K562 (cell line): ENCODE measurements around the gene STUB1. TPM values are rescaled to one million over a fixed set of nuclear protein-coding genes. Genes with fewer than 3 reads are reported as not detected.
A peak's percentile ranks its signal among the peaks of the same experiment; 100 is the strongest.

ENCODE experiments used
- ATAC-seq: fragments of 200-7000 bp; cut with Tn5 transposase; 3 replicates; pipeline ENCODE4 v1.9.1; 2020; ENCODE audit warnings: moderate library complexity
- BruUV-seq: library from RNA; stranded (reverse); fragments of 400-500 nt; replicated peaks from 2 replicates; lab custom pipeline; 2021; lab: Mats Ljungman, UMichigan
- CTCF ChIA-PET: fragments of 300-600 bp; formaldehyde crosslinking; extraction: SDS; loops from one replicate; lab custom pipeline; 2021; ENCODE audit warnings: low intra/inter-chr PET ratio; lab: Yijun Ruan, JAX
- POLR2A ChIA-PET: fragments of 300-600, 350-650 bp; sonication (Branson Sonifier 250); formaldehyde crosslinking; extraction: SDS; loops from one replicate; lab custom pipeline; 2021; ENCODE audit warnings: antibody characterized with exemption, inconsistent platforms; lab: Yijun Ruan, JAX
- DNase-seq, 4 experiments: peaks; one replicate each; pipeline versions ENCODE4 v3.0.0 to v3.0.0-alpha.2; 2011 to 2018; ENCODE audit warnings: low spot score in 3 of 4, mixed read lengths in 3 of 4; ENCODE audit errors: extremely low read depth in 1 of 4
- FAIRE-seq: peaks from 2 replicates; lab custom pipeline; 2011; peaks lifted over from hg19 to GRCh38; lab: Jason Lieb, UNC
- H2AFZ ChIP-seq: 2 replicates; pipeline ENCODE4 v1.6.0; 2011; ENCODE audit warnings: low read depth, low read length, control low read depth, inconsistent platforms
- H3K27ac ChIP-seq: fragments of 200-600 bp; 3 replicates; pipeline ENCODE4 v1.8.0; 2011; ENCODE audit warnings: low read depth, mild to moderate bottlenecking, control low read depth, inconsistent platforms, low read length, moderate library complexity, mixed read lengths; ENCODE audit errors: extremely low read depth
- H3K27me3 ChIP-seq, 2 experiments: fragments of 300-600 bp in 1 of 2; 2 replicates in 1 of 2; 3 replicates in 1 of 2; pipeline versions ENCODE4 v1.6.0 to v1.8.0; 2011; ENCODE audit warnings: inconsistent platforms in 2 of 2, low read length in 2 of 2, mild to moderate bottlenecking in 1 of 2, mixed read lengths in 1 of 2, moderate library complexity in 1 of 2; ENCODE audit not compliant: control insufficient read depth in 2 of 2, insufficient read depth in 2 of 2
- H3K36me3 ChIP-seq: fragments of 300-600 bp; 3 replicates; pipeline ENCODE4 v1.8.0; 2011; ENCODE audit warnings: mild to moderate bottlenecking, low read length, inconsistent platforms; ENCODE audit not compliant: control insufficient read depth, insufficient read depth
- H3K4me1 ChIP-seq, 2 experiments: fragments of 200-600 bp in 1 of 2; replicated peaks in 1 of 2; 2 replicates in 1 of 2; 3 replicates in 1 of 2; pipeline versions ENCODE4 v1.5.1 to v1.8.0; 2011; ENCODE audit warnings: inconsistent platforms in 2 of 2, low read length in 2 of 2, mild to moderate bottlenecking in 1 of 2, mixed read lengths in 1 of 2, moderate library complexity in 1 of 2; ENCODE audit not compliant: control insufficient read depth in 2 of 2, insufficient read depth in 2 of 2
- H3K4me2 ChIP-seq: 2 replicates; pipeline ENCODE4 v1.6.1; 2011; ENCODE audit warnings: low read length, control low read depth, inconsistent platforms, mixed read lengths; ENCODE audit not compliant: insufficient read depth
- H3K4me3 ChIP-seq: fragments of 200-600 bp; sonication (generic), shearing (Covaris generic); 2 replicates; pipeline ENCODE4 v1.5.1; 2016; ENCODE audit warnings: control low read depth, inconsistent platforms
- H3K79me2 ChIP-seq: fragments of 200-600 bp; 3 replicates; pipeline ENCODE4 v1.8.0; 2011; ENCODE audit warnings: low read length, inconsistent platforms; ENCODE audit not compliant: control insufficient read depth, insufficient read depth
- H3K9ac ChIP-seq, 2 experiments: 2 replicates each; pipeline versions ENCODE4 v1.6.0 to v1.6.1; 2011; ENCODE audit warnings: low read depth in 2 of 2, low read length in 2 of 2, control low read depth in 1 of 2, inconsistent platforms in 1 of 2, mild to moderate bottlenecking in 1 of 2, mixed read lengths in 1 of 2; ENCODE audit not compliant: insufficient read depth in 1 of 2
- H3K9me1 ChIP-seq: one replicate; pipeline ENCODE4 v1.6.0; 2011; ENCODE audit warnings: inconsistent platforms, mild to moderate bottlenecking, low read length, moderate library complexity; ENCODE audit not compliant: control insufficient read depth, insufficient read depth
- H3K9me3 ChIP-seq: replicated peaks from 2 replicates; pipeline ENCODE4 v1.5.1; 2011; ENCODE audit warnings: low read depth, low read length, inconsistent platforms; ENCODE audit not compliant: control insufficient read depth, insufficient read depth
- H4K20me1 ChIP-seq: replicated peaks from 2 replicates; pipeline ENCODE4 v1.6.1; 2011; ENCODE audit warnings: low read length, inconsistent platforms, mixed read lengths; ENCODE audit not compliant: control insufficient read depth, insufficient read depth
- GABPA ChIP-seq: fragments of 200-800 bp; sonication (Bioruptor generic); conservative IDR thresholded peaks from 2 replicates; pipeline ENCODE4 v1.6.1; 2016; ENCODE audit warnings: low read depth, missing genetic modification characterization, missing compliant biosample characterization
- HDAC2 ChIP-seq: fragments of 450-650 bp; IDR thresholded peaks from 2 replicates; pipeline ENCODE4 v1.6.1; 2016; ENCODE audit warnings: mild to moderate bottlenecking
- HDAC8 ChIP-seq: fragments of 450-650 bp; IDR thresholded peaks from 2 replicates; pipeline ENCODE4 v1.6.1; 2016; ENCODE audit warnings: mild to moderate bottlenecking, missing genetic modification characterization, moderate library complexity, missing compliant biosample characterization
- KLF13 ChIP-seq: fragments of 450-650 bp; IDR thresholded peaks from 2 replicates; pipeline ENCODE4 v1.6.1; 2016; ENCODE audit warnings: missing genetic modification characterization, low read depth, mild to moderate bottlenecking, missing compliant biosample characterization, moderate library complexity, borderline replicate concordance
- NFATC3 ChIP-seq: fragments of 450-650 bp; IDR thresholded peaks from 2 replicates; pipeline ENCODE4 v1.6.1; 2017; ENCODE audit warnings: mild to moderate bottlenecking
- RAD21 ChIP-seq, 2 experiments: fragments of 250-450 bp in 1 of 2; fragments of 450-650 bp in 1 of 2; sonication (Bioruptor Pico) in 1 of 2; formaldehyde crosslinking in 1 of 2; IDR thresholded peaks in 1 of 2; conservative IDR thresholded peaks in 1 of 2; 2 replicates each; pipeline versions ENCODE4 v1.4.0 to v1.8.0; 2020 to 2022; ENCODE audit warnings: mild to moderate bottlenecking in 2 of 2, moderate library complexity in 1 of 2
- SRSF7 ChIP-seq: fragments of 200-400 bp; formaldehyde crosslinking; optimal IDR thresholded peaks from 2 replicates; pipeline ENCODE3; 2017; ENCODE audit warnings: mild to moderate bottlenecking, low read depth, low read length
- ZNF175 ChIP-seq: fragments of 200-800 bp; sonication (Bioruptor generic); IDR thresholded peaks from 2 replicates; pipeline ENCODE4 v1.6.1; 2016; ENCODE audit warnings: low read depth, mild to moderate bottlenecking, missing genetic modification characterization, missing compliant biosample characterization
- WGBS: fragments of 100-300 bp; shearing (Covaris generic); methylation state at CpG from one replicate; pipeline ENCODE4 v1.1.6; 2016; ENCODE audit warnings: low coverage, mixed read lengths; ENCODE audit not compliant: insufficient coverage; ENCODE audit errors: missing lambda C conversion rate; 5-methylcytosine and 5-hydroxymethylcytosine counted together
- in situ Hi-C: fragments of 300-500 bp; cut with MboI; formaldehyde crosslinking; loops from 4 replicates; pipeline ENCODE4 v1.15.0; 2018; ENCODE audit warnings: inconsistent platforms, mixed read lengths
- intact Hi-C: fragments of 100-400 bp; cut with micrococcal nuclease; formaldehyde crosslinking; loops from 2 replicates; pipeline ENCODE4 v1.14.2; 2022
- polyA plus RNA-seq, 8 experiments: library from polyadenylated mRNA; depleted of rRNA in 4 of 8; stranded (reverse) in 5 of 8; unstranded in 3 of 8; fragments of >200 nt; fragmentation: Nextera tagmentation in 2 of 8; fragmentation: Illumina TruSeq in 1 of 8; extraction: Ambion mirVana in 2 of 8; extraction: Trizol in 1 of 8; gene quantifications; 2 replicates each; pipeline versions ENCODE4 v1.2.1 to v1.2.3, GENCODE V29; 2011 to 2014; ENCODE audit warnings: inconsistent platforms in 1 of 8, missing spikeins in 1 of 8
- total RNA-seq, 7 experiments: library from RNA; depleted of rRNA in 6 of 7; stranded (reverse); fragments of >200 nt in 6 of 7; fragmentation: Illumina TruSeq in 2 of 7; extraction: Trizol in 2 of 7; gene quantifications; 2 replicates each; pipeline versions ENCODE4 v1.2.1 to v1.2.3, GENCODE V29; 2011 to 2021; ENCODE audit warnings: low replicate concordance in 1 of 7
- TF ChIP-seq, protein P1 (sequence below): fragments of 250-450 bp; sonication (Bioruptor Pico); IDR thresholded peaks from 2 replicates; pipeline ENCODE4 v1.8.0; 2022; ENCODE audit warnings: moderate library complexity, mild to moderate bottlenecking, inconsistent platforms
- TF ChIP-seq, protein P2 (sequence below): fragments of 200-600 bp; sonication (generic); IDR thresholded peaks from one replicate; pipeline ENCODE4 v1.6.1; 2012; ENCODE audit warnings: mild to moderate bottlenecking, low read depth, low read length, inconsistent platforms

The STUB1 gene
- total and polyA plus RNA-seq, 9 of the 15 experiments (the other 6 are each of a cell fraction or from before 2014, with no cell fraction given), result 10.6 to 251 (median 152) TPM

DNA sequence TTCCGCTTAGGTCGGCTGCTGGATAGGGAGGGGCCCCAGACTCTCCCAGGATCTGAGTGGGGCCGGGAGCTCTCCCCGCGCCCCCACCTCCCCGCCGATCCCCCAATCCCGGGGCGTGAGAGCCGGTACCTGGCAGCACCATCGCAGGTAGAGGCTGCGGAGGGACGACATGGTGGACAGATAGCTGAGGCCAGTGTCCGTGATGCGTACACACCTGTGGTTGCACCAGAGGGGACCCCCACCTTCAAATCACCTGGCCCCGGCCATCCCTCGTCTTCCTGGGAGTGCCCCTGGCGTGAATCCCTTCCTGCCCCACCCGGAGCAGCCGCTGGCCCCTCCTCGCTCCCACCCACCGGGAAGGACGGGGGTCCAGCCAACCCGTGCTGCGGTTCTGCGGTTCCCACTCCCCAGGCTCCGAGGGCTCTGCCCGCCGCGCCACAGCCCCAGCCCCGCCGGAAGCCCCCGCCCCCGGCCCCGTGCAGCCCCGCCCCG is 14.7 kb downstream of the STUB1 start:
- ATAC-seq, result no peak
- H3K9ac ChIP-seq, result peak overlapping the region; percentile 14 to 81; a peak in 3 of 4 replicates
- no peak overlapping the region; the same call in 2 of the 3 replicates for H3K27ac ChIP-seq
- H3K4me1 ChIP-seq, result peaks cover 7 to 61% of the 10 kb centered on the region in 2 experiments
- no TSS peak for BruUV-seq
- H3K4me3 ChIP-seq, result peak overlapping the region; percentile 45
- POLR2A ChIA-PET, result interaction anchor here (0.6 to 1.6 kb wide), 8 partner anchors 8 to 296 kb away, joined by 3 to 9 read pairs (median 4); partner anchors contain the start of genes GNG13 and METRN
- H3K9me3 ChIP-seq, result no peaks in the 10 kb centered on the region
- peak overlapping the region; percentile 80 for H3K4me2 ChIP-seq
- peak overlapping the region; percentile 77 for H2AFZ ChIP-seq
- FAIRE-seq, result no peak
- peaks cover 1% of the 10 kb centered on the region; the same call in 1 of the 2 replicates for H4K20me1 ChIP-seq
- H3K9me1 ChIP-seq, result no peaks in the 10 kb centered on the region
- peak in 2 of 4 experiments; percentile 89 to 90 for DNase-seq
- CTCF ChIA-PET, result interaction anchor here (1.0 kb wide), 1 partner anchor 90 kb away, joined by 4 read pairs; no protein-coding TSS in a partner anchor
- in situ Hi-C loops, result no loop called here
- H3K27me3 ChIP-seq, result peaks cover 7 to 16% of the 10 kb centered on the region in 2 experiments; a peak in 4 of 5 replicates
- intact Hi-C loops, result no loop called here
- H3K79me2 ChIP-seq, result peaks cover 5% of the 10 kb centered on the region; the same call in 2 of the 3 replicates
- WGBS, result 5% methylated on average over 13 of the region's 37 CpGs
- H3K36me3 ChIP-seq, result no peaks in the 10 kb centered on the region
- TF ChIP-seq SRSF7 (no peak), HDAC8 (no peak), ZNF175 (CRISPR knock-in tag) (no peak), GABPA (tag) (peak; percentile 68), KLF13 (tag) (no peak), RAD21 (CRISPR knock-in tag; conservative IDR thresholded peaks at IDR 0.05 in 1 of 2, IDR thresholded peaks at IDR 0.05 in 1 of 2) (no peak), HDAC2 (no peak), NFATC3 (no peak)
- TF ChIP-seq, protein P1, sequence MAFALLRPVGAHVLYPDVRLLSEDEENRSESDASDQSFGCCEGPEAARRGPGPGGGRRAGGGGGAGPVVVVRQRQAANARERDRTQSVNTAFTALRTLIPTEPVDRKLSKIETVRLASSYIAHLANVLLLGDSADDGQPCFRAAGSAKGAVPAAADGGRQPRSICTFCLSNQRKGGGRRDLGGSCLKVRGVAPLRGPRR, result no peak
- TF ChIP-seq, protein P2, sequence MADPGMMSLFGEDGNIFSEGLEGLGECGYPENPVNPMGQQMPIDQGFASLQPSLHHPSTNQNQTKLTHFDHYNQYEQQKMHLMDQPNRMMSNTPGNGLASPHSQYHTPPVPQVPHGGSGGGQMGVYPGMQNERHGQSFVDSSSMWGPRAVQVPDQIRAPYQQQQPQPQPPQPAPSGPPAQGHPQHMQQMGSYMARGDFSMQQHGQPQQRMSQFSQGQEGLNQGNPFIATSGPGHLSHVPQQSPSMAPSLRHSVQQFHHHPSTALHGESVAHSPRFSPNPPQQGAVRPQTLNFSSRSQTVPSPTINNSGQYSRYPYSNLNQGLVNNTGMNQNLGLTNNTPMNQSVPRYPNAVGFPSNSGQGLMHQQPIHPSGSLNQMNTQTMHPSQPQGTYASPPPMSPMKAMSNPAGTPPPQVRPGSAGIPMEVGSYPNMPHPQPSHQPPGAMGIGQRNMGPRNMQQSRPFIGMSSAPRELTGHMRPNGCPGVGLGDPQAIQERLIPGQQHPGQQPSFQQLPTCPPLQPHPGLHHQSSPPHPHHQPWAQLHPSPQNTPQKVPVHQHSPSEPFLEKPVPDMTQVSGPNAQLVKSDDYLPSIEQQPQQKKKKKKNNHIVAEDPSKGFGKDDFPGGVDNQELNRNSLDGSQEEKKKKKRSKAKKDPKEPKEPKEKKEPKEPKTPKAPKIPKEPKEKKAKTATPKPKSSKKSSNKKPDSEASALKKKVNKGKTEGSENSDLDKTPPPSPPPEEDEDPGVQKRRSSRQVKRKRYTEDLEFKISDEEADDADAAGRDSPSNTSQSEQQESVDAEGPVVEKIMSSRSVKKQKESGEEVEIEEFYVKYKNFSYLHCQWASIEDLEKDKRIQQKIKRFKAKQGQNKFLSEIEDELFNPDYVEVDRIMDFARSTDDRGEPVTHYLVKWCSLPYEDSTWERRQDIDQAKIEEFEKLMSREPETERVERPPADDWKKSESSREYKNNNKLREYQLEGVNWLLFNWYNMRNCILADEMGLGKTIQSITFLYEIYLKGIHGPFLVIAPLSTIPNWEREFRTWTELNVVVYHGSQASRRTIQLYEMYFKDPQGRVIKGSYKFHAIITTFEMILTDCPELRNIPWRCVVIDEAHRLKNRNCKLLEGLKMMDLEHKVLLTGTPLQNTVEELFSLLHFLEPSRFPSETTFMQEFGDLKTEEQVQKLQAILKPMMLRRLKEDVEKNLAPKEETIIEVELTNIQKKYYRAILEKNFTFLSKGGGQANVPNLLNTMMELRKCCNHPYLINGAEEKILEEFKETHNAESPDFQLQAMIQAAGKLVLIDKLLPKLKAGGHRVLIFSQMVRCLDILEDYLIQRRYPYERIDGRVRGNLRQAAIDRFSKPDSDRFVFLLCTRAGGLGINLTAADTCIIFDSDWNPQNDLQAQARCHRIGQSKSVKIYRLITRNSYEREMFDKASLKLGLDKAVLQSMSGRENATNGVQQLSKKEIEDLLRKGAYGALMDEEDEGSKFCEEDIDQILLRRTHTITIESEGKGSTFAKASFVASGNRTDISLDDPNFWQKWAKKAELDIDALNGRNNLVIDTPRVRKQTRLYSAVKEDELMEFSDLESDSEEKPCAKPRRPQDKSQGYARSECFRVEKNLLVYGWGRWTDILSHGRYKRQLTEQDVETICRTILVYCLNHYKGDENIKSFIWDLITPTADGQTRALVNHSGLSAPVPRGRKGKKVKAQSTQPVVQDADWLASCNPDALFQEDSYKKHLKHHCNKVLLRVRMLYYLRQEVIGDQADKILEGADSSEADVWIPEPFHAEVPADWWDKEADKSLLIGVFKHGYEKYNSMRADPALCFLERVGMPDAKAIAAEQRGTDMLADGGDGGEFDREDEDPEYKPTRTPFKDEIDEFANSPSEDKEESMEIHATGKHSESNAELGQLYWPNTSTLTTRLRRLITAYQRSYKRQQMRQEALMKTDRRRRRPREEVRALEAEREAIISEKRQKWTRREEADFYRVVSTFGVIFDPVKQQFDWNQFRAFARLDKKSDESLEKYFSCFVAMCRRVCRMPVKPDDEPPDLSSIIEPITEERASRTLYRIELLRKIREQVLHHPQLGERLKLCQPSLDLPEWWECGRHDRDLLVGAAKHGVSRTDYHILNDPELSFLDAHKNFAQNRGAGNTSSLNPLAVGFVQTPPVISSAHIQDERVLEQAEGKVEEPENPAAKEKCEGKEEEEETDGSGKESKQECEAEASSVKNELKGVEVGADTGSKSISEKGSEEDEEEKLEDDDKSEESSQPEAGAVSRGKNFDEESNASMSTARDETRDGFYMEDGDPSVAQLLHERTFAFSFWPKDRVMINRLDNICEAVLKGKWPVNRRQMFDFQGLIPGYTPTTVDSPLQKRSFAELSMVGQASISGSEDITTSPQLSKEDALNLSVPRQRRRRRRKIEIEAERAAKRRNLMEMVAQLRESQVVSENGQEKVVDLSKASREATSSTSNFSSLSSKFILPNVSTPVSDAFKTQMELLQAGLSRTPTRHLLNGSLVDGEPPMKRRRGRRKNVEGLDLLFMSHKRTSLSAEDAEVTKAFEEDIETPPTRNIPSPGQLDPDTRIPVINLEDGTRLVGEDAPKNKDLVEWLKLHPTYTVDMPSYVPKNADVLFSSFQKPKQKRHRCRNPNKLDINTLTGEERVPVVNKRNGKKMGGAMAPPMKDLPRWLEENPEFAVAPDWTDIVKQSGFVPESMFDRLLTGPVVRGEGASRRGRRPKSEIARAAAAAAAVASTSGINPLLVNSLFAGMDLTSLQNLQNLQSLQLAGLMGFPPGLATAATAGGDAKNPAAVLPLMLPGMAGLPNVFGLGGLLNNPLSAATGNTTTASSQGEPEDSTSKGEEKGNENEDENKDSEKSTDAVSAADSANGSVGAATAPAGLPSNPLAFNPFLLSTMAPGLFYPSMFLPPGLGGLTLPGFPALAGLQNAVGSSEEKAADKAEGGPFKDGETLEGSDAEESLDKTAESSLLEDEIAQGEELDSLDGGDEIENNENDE, result no peak
